Measurements from ENCODE around the gene RNF150.

RNF150 gene

GRCh38 chr4:141021397-141022110 lies 111.7 kb downstream of the RNF150 start:
- DNase-seq, result no peak

DNA sequence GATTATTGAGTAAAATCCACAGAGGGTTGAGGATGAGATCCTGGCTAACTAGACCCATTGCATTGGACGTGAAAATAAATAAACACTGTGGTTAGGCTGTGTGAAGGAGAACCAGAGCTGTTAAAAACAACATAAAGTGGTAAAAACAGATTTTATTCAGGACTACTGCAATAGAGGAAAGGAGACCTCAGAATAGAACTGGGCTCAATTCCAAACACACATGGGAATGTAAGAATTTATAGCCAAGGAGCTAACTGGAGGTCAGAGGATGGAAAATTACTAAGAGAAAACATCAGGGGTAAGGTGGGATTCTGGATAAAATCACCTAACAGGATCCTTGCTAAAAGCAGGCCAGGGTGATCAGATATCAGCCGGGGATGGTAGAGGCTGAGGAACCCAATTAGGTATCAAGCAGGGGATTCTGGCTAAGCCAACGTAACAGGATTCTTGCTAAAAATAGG lies 112.4 kb downstream of the RNF150 start:
- no peak for DNase-seq

DNA sequence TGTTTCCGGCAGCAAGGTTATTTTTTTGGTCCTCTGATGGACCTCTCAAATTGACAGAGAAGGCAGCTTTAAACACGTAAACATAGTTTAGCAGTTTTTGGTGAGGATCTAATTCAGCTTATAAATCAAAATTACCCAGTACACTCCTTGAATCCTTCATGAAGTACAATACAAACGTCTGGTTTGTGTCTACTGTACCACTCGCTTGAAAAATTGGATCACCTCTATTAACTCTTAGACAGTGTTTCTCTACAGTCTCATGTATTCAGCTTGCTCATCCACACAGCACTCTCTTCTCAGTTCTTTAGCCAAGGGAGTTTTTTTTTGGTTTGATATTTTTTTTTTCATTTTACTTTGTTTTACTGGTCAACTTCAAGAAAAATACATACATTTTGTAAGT lies 113.5 kb downstream of the RNF150 start:
- DNase-seq, result no peak

- DNase-seq, result no peak
Observed at GRCh38 chr4:141016117-141016798, 117.0 kb downstream of the RNF150 start.

- no peak for DNase-seq
Observed at GRCh38 chr4:141013899-141014298, 119.4 kb downstream of the RNF150 start.

- DNase-seq, result no peak
Observed at GRCh38 chr4:141011901-141012315, 121.4 kb downstream of the RNF150 start.

GRCh38 chr4:141009931-141010330 lies 123.3 kb downstream of the RNF150 start:
- no peak for DNase-seq

DNA sequence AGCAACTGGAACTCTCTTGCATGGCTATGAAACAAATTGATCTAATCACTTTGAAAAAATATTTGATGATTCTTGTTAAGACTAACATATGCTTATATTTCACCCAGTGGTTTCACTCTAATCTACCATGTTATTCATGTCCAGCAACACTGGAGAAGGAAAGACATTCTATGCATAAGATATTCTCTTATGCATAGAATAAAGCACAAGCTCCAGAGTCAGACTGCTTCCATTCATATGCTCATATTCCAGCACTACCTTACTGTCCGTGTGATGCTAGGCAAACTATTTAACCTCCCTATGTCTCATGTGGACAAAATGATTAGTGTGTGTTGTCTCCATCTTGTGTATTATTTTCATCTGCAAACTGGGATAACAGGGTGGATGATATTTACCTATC lies 124.1 kb downstream of the RNF150 start:
- DNase-seq, result no peak

GRCh38 chr4:141006242-141006802 lies 126.9 kb downstream of the RNF150 start:
- no peak for DNase-seq

DNA sequence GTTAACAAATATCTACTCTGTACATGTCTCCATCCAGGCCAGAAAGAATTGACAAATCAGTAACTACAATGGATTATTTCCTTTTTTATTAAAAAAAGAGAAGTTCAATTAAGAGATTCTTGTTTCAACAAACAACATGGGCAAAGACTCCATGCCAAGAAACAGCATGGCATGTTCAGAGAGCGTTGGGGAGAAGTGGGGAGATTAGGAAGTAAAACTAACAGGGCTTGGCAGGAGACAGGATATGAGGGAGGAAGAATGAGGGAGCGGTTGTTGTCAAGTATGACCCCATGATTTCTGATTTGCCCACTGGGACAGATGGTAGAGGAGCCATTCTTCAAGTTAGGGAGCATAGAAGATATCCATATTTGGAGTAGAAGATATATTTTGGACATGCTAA lies 128.4 kb downstream of the RNF150 start:
- no peak for DNase-seq

- DNase-seq, result no peak
Observed at GRCh38 chr4:141003193-141003592, 130.1 kb downstream of the RNF150 start.

DNA sequence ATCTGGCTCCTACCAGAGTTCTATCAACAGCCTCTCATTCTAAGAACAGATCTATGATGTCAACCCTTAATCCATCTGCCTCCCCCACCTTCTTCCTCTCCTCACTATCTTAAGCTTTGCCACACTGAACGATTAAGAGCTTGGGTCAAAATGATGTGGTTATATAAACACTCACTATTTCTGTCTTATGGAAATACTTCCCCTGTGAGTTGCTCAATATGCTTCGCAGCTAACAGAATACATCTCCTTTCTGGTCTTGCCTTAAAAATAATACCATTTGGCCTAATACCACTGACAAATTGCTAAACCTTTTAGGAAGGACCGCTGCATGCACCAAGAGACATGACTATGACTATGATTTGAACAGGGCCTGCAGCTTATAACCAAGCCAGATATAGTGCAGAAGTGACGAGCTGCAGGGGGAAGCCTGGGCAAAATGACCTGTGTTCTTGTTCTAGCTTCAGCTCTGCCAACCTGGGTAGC lies 130.9 kb downstream of the RNF150 start:
- no peak for DNase-seq

DNA sequence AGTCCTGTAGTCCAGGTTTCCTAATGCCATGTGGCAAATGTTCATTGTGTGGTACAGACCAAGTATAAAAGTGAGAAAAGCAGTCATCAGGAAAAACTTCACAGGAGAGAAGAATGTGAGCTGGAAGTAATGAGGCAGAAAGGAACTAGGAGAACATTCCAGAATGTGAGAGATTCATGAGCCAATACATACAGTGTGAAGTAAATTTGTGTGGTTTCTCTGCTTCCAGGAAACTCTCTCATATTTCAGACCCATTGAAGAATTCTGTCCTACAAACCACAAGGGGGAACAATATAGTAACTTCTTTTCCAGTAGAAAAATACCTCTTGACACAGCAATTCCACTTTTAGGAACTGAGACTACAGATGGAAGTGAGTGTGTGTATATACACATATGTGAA lies 136.5 kb downstream of the RNF150 start:
- DNase-seq, result no peak

GRCh38 chr4:140995058-140995457 lies 138.2 kb downstream of the RNF150 start:
- no peak for DNase-seq

GRCh38 chr4:140994015-140994414 lies 139.3 kb downstream of the RNF150 start:
- DNase-seq, result no peak

DNA sequence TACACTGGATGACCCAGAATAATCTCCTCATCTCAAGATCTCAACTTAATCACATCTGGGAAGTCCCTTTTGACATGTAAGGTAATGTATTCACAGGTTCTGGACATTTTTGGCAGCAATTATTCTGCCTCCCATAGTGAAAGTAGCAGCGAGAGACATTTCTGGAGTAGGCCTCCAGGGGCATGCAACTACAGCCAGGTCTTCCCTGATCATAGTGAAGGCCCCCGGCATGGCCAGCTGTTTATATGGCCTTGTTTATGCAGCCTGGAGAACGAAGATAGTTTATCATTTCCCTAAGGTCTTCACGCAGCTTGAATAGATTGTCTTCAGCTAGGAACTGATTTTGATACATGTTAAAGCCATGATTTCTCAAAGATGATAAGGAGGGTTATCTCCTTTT lies 139.9 kb downstream of the RNF150 start:
- no peak for DNase-seq

DNA sequence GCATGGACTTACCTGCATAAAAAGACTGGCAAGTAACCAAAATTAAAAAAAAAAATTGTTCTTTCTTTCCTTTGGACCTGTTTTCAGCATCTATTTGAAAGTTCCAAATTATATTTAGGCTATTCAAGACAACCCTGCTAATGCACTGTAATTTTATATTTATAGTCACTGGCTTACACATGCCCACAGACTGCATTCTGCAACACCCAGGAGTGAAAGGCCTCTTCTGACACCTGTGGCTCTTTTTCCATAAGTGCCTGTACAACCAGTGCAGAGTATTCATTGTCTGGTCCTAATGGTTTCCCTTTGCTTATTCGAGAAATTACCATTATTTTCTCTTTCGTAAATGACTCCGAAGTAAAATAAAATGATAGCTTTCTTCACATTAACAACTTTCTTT lies 143.3 kb downstream of the RNF150 start:
- no peak for DNase-seq

DNA sequence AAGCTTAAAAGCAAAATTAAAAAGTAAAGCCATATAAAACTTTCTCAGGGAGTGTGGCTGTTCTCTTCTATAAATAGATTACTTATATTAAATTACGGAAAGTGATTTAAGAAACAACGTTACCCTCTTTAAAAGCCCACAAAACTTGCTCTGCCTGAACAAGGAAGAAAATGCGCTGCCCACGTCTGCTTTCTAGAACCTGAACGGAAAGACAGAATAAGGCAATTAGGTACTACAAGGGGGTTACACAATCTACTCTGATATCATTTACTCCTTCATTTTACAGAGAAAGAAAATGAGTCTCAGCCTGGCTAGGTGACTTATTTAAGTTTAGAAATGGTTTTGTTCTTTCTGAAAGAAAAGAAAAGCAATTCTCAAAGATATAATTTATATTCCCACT lies 147.2 kb downstream of the RNF150 start:
- DNase-seq, result no peak

DNA sequence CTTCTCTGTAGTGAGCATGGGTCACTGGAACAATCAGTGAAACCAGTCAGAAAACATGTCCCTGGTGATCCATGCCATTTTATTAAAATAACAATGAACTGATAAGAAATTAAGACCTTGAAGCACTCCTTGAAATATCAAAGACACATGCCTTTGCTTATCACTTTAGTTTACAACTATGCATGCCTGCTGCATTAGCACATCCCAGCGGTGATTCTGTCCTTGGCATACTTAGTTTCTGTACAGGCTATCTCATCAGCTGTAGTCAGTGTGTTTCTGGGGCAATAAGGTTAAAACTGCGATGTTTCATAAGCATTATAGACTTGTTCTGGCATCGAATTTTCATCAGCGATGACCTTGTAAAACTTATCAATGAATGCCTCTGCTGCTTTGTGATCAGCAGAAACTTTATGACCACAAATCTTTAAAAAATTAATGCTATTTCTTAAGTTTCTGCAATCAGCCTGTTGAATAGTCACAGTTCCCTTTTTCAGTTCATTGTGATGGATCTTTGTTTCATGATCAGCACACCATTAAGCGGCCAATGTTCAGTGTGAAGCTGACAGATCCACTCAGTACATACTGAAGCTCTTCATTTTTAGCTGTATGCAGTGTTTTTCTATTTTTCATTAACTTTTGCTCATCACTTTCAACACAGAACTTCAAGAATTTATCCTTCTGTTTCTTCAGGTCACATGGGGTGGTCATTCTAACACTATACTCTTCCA lies 150.5 kb downstream of the RNF150 start:
- no peak for DNase-seq

DNA sequence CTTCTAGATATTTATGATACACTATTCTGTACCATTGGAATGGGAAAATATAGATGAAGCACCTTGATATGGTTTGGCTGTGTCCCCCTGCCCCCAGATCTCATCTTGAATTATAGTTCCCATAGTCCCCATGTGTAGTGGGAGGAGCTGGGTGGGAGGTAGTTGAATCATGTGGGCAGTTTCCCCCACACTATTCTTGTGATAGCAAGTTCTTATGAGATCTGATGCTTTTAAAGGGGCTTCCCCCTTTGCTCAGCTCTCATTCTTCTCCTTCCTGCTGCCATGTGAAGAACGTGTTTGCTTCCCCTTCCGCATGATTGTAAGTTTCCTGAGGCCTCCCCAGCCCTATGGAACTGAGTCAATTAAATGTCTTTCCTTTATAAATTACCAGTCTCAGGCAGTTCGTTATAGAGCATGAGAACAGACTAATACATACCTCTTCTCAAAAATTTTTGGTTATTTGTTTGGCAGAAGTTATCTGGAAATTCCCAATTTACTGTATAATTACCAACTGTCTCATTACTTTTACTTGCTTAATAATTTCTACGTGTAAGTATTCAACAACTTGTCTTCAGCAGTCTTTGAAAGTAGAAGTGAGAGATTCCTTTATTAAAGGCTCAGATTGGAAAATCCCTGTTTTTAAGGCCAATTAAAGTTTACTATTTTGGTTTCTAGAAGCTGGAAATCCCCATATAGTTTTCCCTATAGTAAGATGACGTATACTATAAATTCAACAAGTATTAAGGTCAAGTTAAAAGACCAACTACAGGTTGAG lies 152.7 kb downstream of the RNF150 start:
- DNase-seq, result no peak

- DNase-seq, result no peak
Observed at GRCh38 chr4:140976768-140977167, 156.5 kb downstream of the RNF150 start.

DNA sequence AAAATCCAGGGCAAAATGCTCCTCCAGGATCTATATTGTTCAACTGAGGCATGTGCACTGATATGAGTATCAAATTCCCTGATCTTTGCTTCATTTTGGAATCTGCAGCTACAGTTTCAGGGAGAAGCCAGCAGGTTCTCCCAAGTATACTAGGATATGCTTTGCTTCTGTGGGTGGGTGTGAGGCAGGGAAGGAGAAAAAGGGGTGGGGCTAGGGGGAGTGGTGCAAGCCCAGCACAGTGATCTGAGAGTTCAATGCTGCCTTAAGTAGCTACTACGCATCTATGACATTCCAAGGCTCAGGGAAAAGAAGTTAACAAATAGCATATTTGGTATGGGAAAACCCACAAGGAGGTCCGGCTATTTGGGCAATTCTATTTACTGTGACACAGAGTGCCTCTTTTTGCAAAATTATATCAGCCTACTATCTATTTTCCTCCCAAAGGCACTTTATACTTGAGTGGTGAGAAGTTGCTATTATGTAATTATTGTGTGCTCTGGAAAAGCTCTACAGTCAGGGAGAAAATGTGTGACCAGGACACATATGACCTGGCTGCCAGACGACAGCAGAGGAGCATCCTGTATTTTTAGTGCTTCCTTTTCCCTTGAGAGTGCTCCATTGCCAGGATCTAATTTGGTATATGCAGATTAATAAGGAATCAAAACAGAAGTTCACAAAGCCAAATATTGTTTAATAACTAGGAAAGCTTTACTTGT lies 162.0 kb downstream of the RNF150 start:
- DNase-seq, result no peak

All from KG1 (cell line).